ENCODE measurements around the gene EPN3.

EPN3 gene

GRCh38 chr17:50570528-50570927 is 38.0 kb downstream of the EPN3 start:
- TF ChIP-seq CTCF (conservative IDR thresholded peaks at IDR 0.05; ENCODE audit: low read depth): no peak
- ChIA-PET CTCF (no interaction called here), POLR2A (ENCODE audit: low non-redundant PET) (no interaction called here)

GRCh38 chr17:50571681-50572080 is 39.1 kb downstream of the EPN3 start:
- ChIA-PET POLR2A (ENCODE audit: low non-redundant PET) (no interaction called here), CTCF (interaction anchor here (0.7 kb wide), 1 partner anchor 93 kb away, joined by 3 read pairs; no protein-coding TSS in a partner anchor)
- H3K27ac ChIP-seq: no peak overlapping the region
- no peak for TF ChIP-seq CTCF (conservative IDR thresholded peaks at IDR 0.05; ENCODE audit: low read depth)
- no peak for DNase-seq (ENCODE audit: low spot score)

More at GRCh38 chr17:50570528-50570927, 38.0 kb downstream of the EPN3 start:
- no peak overlapping the region for H3K27ac ChIP-seq
- no peak for DNase-seq (ENCODE audit: low spot score)

- CTCF ChIA-PET: interaction anchor here (0.7 kb wide), 1 partner anchor 93 kb away, joined by 3 read pairs; no protein-coding TSS in a partner anchor
- DNase-seq (ENCODE audit: low spot score): no peak
- no peak overlapping the region for H3K27ac ChIP-seq
- TF ChIP-seq CTCF (conservative IDR thresholded peaks at IDR 0.05; ENCODE audit: low read depth): no peak
- POLR2A ChIA-PET (ENCODE audit: low non-redundant PET): no interaction called here
Measured at GRCh38 chr17:50572541-50572940, 40.0 kb downstream of the EPN3 start.

GRCh38 chr17:50573866-50574611 is 41.5 kb downstream of the EPN3 start:
- POLR2A ChIA-PET (ENCODE audit: low non-redundant PET): interaction anchor here (0.6 kb wide), 1 partner anchor 144 kb away, joined by 3 read pairs; no protein-coding TSS in a partner anchor
- H3K27ac ChIP-seq: no peak overlapping the region
- TF ChIP-seq CTCF (conservative IDR thresholded peaks at IDR 0.05; ENCODE audit: low read depth): no peak
- CTCF ChIA-PET: interaction anchor here (1.2 kb wide), 1 partner anchor 57 kb away, joined by 3 read pairs; no protein-coding TSS in a partner anchor
- no peak for DNase-seq (ENCODE audit: low spot score)

- no peak for DNase-seq (ENCODE audit: low spot score)
- ChIA-PET CTCF (interaction anchor here (0.6 to 1.0 kb wide), 2 partner anchors 25 to 232 kb away, joined by 3 to 5 read pairs; no protein-coding TSS in a partner anchor), POLR2A (ENCODE audit: low non-redundant PET) (no interaction called here)
- no peak for TF ChIP-seq CTCF (conservative IDR thresholded peaks at IDR 0.05; ENCODE audit: low read depth)
- H3K27ac ChIP-seq: no peak overlapping the region
Measured at GRCh38 chr17:50575581-50576210, 43.2 kb downstream of the EPN3 start.

GRCh38 chr17:50576864-50577263 is 44.3 kb downstream of the EPN3 start:
- ChIA-PET CTCF (no interaction called here), POLR2A (ENCODE audit: low non-redundant PET) (no interaction called here)
- DNase-seq (ENCODE audit: low spot score): no peak
- H3K27ac ChIP-seq: no peak overlapping the region
- no peak for TF ChIP-seq CTCF (conservative IDR thresholded peaks at IDR 0.05; ENCODE audit: low read depth)

All from RWPE1 (cell line).